Gastrocnemius medialis (tissue), 4 donors: ENCODE measurements around the gene TNS1.

Experiments used
- CTCF ChIP-seq, 5 experiments: fragments of 450-650 bp in 3 of 5; fragments of 200-600 bp in 2 of 5; sonication (generic) in 2 of 5; IDR thresholded peaks in 4 of 5; conservative IDR thresholded peaks in 1 of 5; 1 replicate in 4 of 5; 2 replicates in 1 of 5; pipeline ENCODE4 v1.5.1; 2016 to 2019; ENCODE audit warnings: antibody characterized with exemption in 5 of 5, mild to moderate bottlenecking in 3 of 5, moderate library complexity in 3 of 5
- POLR2A ChIP-seq, 2 donors: fragments of 450-650 bp; IDR thresholded peaks; one replicate each; pipeline ENCODE4 v1.6.1; 2017; ENCODE audit warnings: antibody characterized with exemption in 2 of 2, mild to moderate bottlenecking in 2 of 2, moderate library complexity in 2 of 2

GRCh38 chr2:218028189-218028495 lies 25.3 kb upstream of the TNS1 start:
- TF ChIP-seq CTCF (IDR thresholded peaks at IDR 0.05 in 4 of 5, conservative IDR thresholded peaks at IDR 0.05 in 1 of 5) (no peak), POLR2A (IDR thresholded peaks at IDR 0.05) (no peak)
